ENCODE measurements around the gene CACNA1C.

CACNA1C gene

DNA sequence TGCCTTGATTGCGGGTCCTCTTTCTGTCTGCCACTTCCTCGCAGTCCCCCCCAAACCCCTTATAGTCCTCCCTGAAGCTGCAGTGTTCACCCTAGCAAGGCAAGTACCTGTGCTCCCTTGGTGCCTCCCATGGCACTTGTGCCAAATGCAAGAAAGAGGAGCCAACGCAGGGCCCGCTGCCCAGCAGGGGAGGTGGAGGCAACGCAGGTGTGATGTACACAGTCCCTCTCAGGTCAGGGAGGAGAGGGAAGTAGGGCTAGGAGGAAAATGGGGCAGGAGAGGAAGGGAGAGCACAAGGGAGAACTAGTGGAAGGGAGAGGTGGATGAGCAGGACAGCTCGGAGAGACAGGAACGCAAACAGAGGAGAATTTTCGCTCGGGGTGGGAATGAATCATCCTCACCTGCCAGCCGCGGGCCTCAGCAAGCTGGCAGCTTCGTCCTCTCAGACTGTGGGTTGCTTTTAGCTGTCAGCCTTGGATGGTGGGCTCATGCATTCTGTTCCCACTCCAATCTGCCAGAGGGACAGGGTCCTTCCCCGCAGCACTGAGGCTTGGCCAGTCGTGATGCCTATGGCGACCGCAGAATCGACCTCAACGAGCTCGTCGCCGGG lies 357.0 kb downstream of the CACNA1C start:
- TF ChIP-seq, protein P1, sequence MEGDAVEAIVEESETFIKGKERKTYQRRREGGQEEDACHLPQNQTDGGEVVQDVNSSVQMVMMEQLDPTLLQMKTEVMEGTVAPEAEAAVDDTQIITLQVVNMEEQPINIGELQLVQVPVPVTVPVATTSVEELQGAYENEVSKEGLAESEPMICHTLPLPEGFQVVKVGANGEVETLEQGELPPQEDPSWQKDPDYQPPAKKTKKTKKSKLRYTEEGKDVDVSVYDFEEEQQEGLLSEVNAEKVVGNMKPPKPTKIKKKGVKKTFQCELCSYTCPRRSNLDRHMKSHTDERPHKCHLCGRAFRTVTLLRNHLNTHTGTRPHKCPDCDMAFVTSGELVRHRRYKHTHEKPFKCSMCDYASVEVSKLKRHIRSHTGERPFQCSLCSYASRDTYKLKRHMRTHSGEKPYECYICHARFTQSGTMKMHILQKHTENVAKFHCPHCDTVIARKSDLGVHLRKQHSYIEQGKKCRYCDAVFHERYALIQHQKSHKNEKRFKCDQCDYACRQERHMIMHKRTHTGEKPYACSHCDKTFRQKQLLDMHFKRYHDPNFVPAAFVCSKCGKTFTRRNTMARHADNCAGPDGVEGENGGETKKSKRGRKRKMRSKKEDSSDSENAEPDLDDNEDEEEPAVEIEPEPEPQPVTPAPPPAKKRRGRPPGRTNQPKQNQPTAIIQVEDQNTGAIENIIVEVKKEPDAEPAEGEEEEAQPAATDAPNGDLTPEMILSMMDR (conservative IDR thresholded peaks at IDR 0.05; ENCODE audit: low read depth, low read length): no peak
- H3K4me3 ChIP-seq (ENCODE audit: low read depth, low read length): no peak overlapping the region
- no peak for DNase-seq (ENCODE audit: low read depth)

DNA sequence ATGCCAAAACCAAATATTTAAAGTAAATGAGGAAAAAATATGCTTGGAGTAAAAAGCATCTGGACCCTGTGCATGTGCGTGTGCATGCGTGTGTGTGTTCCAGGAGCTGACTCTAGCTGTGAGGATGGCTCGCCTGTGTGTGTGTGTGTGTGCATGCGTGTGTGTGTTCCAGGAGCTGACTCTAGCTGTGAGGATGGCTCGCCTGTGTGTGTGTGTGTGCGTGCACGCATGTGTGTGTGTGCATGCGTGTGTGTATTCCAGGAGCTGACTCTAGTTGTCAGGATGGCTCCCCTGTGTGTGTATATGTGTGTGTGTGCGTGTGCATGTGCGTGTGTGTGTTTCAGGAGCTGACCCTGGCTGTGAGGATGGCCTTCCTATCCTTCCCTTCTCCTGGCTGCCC lies 357.7 kb downstream of the CACNA1C start:
- no peak for DNase-seq (ENCODE audit: low read depth)
- TF ChIP-seq, protein P1 (conservative IDR thresholded peaks at IDR 0.05; ENCODE audit: low read depth, low read length): no peak
- H3K4me3 ChIP-seq (ENCODE audit: low read depth, low read length): no peak overlapping the region

DNA sequence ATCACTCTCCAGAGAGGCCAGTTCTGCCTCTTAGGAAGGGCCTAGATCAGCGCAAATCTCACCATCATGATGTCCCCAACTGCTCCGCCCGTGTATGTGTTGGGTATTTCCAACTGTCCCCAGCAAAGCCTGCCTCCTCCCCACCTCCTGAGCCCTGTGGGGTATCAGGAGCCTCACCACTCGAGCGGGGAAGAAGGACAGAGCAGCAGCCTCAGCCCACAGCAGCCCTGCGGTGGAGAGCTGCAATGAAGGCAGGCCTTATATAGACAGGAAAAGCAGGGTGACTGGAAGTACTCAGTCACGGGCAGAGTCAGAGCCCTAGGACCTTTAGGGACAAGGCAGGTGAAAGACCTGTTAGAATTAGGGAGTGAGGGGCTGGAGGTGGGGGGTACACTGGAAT lies 358.2 kb downstream of the CACNA1C start:
- no peak overlapping the region for H3K4me3 ChIP-seq (ENCODE audit: low read depth, low read length)
- no peak for DNase-seq (ENCODE audit: low read depth)
- TF ChIP-seq, protein P1 (conservative IDR thresholded peaks at IDR 0.05; ENCODE audit: low read depth, low read length): no peak

DNA sequence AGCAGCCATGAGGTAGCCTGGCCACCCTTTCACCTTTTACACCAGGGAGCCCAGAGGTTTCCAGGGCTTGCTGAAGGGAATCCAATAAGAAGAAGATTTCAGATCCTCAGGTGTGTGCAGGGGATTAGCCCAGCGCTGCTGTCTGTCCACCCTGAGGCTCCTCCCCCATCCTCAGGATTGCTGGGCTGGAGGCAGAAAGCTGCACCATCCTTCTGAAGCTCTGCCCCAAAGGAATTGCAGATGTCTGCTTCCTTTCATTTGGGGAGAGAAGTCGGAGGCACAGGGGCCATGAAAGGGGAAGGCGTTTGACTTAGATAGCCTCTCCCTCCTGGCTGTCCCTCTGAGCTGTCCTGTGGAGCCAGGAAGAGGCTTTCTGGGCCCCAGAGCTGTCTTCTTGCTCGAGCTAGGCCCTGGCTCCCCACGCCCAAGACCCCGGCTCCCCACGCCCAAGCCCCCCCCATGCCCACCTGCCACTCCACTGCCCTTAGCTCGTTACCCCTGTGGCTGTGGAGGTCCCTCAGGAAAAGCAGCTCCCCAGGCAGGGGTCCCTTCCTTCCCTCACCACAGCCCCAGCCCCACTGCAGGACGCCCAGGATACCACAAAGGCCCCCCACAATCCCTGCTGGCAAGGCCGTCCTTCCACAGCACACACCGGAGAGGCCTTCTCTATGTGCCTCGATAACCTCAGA lies 359.0 kb downstream of the CACNA1C start:
- DNase-seq (ENCODE audit: low read depth): no peak
- H3K4me3 ChIP-seq (ENCODE audit: low read depth, low read length): no peak overlapping the region
- TF ChIP-seq, protein P1 (conservative IDR thresholded peaks at IDR 0.05; ENCODE audit: low read depth, low read length): no peak

DNA sequence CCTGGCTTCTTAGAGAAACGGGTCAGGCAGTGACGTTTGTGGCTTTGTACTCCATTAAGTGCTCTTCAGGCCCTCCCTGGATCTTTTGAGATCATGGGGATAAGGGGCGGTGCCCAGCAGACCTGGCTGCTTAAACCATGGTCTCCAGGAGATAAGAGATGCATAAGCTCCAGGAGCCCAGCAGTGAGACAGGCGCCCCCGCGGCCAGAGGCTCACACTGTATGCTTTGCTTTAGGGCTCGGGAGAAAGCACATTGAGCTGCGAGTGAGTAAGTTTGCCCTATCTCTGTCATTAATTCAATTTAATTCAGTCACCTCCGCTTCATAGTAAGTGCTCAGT lies 359.5 kb downstream of the CACNA1C start:
- DNase-seq (ENCODE audit: low read depth): no peak
- H3K4me3 ChIP-seq (ENCODE audit: low read depth, low read length): no peak overlapping the region
- TF ChIP-seq, protein P1 (conservative IDR thresholded peaks at IDR 0.05; ENCODE audit: low read depth, low read length): no peak

DNA sequence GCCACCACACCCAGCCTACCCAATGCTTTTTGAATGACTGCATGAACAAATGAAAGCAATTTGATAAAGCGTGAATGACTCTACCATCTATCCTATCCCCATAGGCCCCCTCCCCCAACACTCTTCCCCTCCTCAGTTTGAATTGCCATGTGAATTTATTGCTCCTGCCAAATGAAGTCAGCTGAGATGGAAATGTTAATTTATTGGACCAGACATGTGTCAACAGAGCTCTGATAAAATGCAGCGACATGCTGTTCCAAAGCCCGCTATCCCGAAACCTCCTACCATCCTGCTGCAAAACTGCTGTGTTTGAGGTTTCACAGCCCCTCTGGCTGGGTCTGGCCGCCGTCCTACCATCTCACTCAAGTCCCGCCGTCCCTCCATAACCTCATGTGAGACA lies 360.5 kb downstream of the CACNA1C start:
- H3K4me3 ChIP-seq (ENCODE audit: low read depth, low read length): no peak overlapping the region
- TF ChIP-seq, protein P1 (conservative IDR thresholded peaks at IDR 0.05; ENCODE audit: low read depth, low read length): no peak
- DNase-seq (ENCODE audit: low read depth): no peak

All from choroid plexus epithelial cell (primary cell).